ENCODE measurements around the gene TRAPPC6A. TPM values are rescaled to one million over a fixed set of nuclear protein-coding genes. Genes with fewer than 3 reads are reported as not detected.

The TRAPPC6A gene
- total RNA-seq, 1 donor from 2014 or later, result 33.8 TPM

DNA sequence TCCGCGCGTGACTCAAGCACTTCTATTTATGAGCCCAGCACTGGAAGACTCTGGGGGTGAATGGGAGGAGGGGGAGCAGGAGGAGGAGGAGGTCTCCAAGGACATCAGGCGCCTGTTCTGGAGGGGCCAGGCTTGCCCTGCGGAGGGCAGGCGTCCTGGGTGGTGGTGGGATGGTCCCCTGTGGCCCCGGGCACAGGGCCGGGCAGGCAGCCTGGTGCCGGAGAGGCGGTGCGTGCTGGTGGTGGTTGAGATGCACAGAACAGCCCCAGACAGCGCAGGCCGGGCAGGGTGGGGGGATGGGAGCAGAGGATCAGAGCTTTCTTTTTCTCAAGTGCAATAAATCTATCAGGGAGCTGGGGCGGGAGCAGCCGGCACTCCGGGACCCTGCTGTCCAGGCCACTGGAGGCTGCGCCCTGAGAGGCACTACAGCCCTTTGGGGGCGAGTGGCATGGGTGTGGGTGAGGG lies 31.3 kb downstream of the TRAPPC6A start:
- peaks cover 3% of the 10 kb centered on the region for H3K36me3 ChIP-seq (ENCODE audit: control insufficient read depth, insufficient read depth, low read length)
- no peak for DNase-seq (ENCODE audit: low read depth)
- TF ChIP-seq, protein P1, sequence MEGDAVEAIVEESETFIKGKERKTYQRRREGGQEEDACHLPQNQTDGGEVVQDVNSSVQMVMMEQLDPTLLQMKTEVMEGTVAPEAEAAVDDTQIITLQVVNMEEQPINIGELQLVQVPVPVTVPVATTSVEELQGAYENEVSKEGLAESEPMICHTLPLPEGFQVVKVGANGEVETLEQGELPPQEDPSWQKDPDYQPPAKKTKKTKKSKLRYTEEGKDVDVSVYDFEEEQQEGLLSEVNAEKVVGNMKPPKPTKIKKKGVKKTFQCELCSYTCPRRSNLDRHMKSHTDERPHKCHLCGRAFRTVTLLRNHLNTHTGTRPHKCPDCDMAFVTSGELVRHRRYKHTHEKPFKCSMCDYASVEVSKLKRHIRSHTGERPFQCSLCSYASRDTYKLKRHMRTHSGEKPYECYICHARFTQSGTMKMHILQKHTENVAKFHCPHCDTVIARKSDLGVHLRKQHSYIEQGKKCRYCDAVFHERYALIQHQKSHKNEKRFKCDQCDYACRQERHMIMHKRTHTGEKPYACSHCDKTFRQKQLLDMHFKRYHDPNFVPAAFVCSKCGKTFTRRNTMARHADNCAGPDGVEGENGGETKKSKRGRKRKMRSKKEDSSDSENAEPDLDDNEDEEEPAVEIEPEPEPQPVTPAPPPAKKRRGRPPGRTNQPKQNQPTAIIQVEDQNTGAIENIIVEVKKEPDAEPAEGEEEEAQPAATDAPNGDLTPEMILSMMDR (IDR thresholded peaks at IDR 0.05; ENCODE audit: insufficient read depth, low read length, poor library complexity, severe bottlenecking), result no peak
- peaks cover 9% of the 10 kb centered on the region for H3K27me3 ChIP-seq (ENCODE audit: control insufficient read depth, insufficient read depth, low read length)
- H3K4me3 ChIP-seq (ENCODE audit: low read depth, low read length), result no peak overlapping the region

DNA sequence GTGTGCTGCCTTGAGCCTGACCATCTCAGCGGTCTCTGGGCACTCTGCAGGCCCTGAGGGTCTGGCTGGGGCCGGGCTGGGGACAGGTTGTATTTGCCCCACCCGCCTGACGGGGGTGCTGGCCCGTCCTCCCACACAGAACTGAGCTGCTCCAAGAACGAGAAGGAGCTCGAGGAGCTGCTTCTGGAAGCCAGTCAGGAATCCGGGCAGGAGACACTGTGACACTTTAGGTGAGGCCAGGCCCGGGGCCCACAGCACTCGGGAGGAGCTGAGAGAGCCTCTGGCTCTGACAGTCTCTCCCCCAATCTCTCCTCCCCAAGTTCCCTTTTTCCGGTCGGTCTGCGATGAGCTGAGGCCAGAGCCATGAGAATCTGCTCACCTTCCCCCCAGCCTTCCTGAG lies 31.8 kb downstream of the TRAPPC6A start:
- DNase-seq (ENCODE audit: low read depth), result no peak
- peaks cover 3% of the 10 kb centered on the region for H3K36me3 ChIP-seq (ENCODE audit: control insufficient read depth, insufficient read depth, low read length)
- no peak overlapping the region for H3K4me3 ChIP-seq (ENCODE audit: low read depth, low read length)
- TF ChIP-seq, protein P1 (IDR thresholded peaks at IDR 0.05; ENCODE audit: insufficient read depth, low read length, poor library complexity, severe bottlenecking), result no peak
- peaks cover 3% of the 10 kb centered on the region for H3K27me3 ChIP-seq (ENCODE audit: control insufficient read depth, insufficient read depth, low read length)

DNA sequence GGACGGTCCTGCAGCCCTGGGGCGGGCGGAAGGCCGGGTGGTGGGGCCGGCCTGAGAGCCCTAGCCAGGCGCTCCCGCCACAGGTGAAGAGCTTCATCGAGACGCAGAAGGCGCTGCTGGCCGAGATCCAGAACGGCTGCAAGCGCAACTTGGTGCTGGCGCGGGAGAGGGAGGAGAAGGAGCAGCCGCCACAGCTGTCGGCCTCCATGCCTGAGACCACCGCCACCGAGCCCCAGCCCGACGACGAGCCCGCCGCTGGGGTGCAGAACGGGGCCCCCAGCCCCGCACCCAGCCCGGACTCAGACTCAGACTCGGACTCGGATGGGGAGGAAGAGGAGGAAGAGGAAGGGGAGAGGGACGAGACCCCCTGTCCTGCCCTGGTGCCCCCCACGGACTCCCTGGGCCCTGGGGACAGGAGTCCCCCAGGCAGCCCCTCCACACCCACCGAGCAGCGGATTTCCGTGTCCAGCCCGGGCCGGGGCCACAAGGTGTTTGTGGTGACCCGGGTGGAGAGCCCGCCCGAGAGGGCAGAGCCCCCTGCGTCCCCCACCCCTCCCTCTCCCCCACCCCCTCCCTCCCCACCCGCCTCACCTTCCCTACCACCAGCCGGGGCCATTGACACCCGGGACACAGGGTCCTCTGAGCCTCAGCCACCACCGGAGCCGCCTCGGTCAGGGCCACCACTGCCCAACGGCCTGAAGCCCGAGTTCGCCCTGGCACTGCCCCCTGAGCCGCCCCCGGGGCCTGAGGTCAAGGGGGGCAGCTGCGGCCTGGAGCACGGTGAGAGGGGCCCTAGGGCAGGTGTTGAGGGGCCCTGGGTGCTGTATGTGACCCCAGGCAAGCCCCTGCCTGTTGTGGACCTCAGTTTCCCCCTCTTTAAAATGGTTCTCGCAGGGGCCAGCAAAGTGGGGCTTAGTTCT lies 32.5 kb downstream of the TRAPPC6A start:
- TF ChIP-seq, protein P1 (IDR thresholded peaks at IDR 0.05; ENCODE audit: insufficient read depth, low read length, poor library complexity, severe bottlenecking), result no peak
- H3K36me3 ChIP-seq (ENCODE audit: control insufficient read depth, insufficient read depth, low read length), result peaks cover 3% of the 10 kb centered on the region
- no peak for DNase-seq (ENCODE audit: low read depth)

DNA sequence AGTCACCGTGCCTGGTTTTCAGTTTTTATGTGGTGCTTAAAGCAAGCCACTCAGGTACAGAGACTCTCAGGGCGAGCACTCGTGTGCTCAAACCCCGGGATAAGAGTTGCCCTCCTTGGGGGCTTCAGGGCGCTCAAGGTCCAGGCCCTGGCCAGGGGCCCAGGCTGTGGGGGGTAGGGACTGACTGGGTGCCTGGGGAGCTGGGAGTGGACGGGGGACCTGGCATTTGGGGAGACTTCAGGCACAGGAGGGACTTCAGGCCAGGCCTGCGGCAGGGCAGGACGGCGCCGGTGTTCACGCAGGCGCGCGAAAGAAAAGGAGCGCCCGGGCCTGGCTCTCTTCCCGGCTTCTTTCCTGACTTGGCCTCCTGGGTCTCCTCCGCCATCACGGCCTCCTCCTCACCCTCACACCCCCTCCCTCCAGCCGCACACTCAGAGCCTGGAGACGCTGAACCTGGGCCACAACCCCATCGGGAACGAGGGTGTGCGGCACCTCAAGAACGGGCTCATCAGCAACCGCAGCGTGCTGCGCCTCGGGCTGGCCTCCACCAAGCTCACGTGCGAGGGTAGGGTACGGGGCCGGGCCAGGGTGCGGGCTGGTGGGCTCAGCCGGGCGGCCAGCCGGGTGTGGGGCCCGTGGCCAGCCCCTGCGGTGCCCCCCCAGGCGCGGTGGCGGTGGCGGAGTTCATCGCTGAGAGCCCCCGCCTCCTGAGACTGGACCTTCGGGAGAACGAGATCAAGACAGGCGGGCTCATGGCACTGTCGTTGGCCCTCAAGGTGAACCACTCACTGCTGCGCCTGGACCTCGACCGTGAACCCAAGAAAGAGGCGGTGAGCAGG lies 33.4 kb downstream of the TRAPPC6A start:
- peaks cover 3% of the 10 kb centered on the region for H3K36me3 ChIP-seq (ENCODE audit: control insufficient read depth, insufficient read depth, low read length)
- DNase-seq (ENCODE audit: low read depth), result no peak
- TF ChIP-seq, protein P1 (IDR thresholded peaks at IDR 0.05; ENCODE audit: insufficient read depth, low read length, poor library complexity, severe bottlenecking), result no peak

More for the DNA sequence above, 32.5 kb downstream of the TRAPPC6A start:
- H3K4me3 ChIP-seq (ENCODE audit: low read depth, low read length), result no peak overlapping the region
- no peaks in the 10 kb centered on the region for H3K27me3 ChIP-seq (ENCODE audit: control insufficient read depth, insufficient read depth, low read length)

DNA sequence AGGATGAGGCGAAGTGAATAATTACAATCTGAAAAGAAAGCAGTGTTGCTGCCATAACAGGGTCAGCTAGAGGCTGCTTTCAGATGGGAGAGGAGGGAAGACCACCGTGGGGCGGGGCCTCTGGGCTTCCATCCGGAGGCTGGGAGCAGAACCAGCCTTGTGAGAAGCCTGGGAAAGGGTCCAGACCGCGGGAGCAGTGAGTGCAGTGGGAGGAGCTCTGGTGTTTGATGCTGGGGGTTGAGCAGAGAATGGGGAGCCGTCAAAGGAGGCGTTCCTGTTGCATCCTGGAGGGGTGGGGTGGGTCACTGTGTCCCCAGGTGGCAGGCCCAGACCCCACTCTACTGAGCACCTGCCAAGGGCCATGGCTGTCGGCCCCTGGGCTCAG lies 35.3 kb downstream of the TRAPPC6A start:
- Histone ChIP-seq H3K4me3 (ENCODE audit: low read depth, low read length) (no peak overlapping the region), H3K36me3 (ENCODE audit: control insufficient read depth, insufficient read depth, low read length) (peaks cover 3% of the 10 kb centered on the region), H3K27me3 (ENCODE audit: control insufficient read depth, insufficient read depth, low read length) (no peaks in the 10 kb centered on the region)
- no peak for DNase-seq (ENCODE audit: low read depth)
- TF ChIP-seq, protein P1 (IDR thresholded peaks at IDR 0.05; ENCODE audit: insufficient read depth, low read length, poor library complexity, severe bottlenecking), result no peak

More for the DNA sequence above, 33.4 kb downstream of the TRAPPC6A start:
- Histone ChIP-seq H3K27me3 (ENCODE audit: control insufficient read depth, insufficient read depth, low read length) (no peaks in the 10 kb centered on the region), H3K4me3 (ENCODE audit: low read depth, low read length) (no peak overlapping the region)

Measured in kidney epithelial cell (primary cell).